ENCODE results near the gene CYP27A1. TPM values are rescaled to one million over a fixed set of nuclear protein-coding genes. Genes with fewer than 3 reads are reported as not detected.

CYP27A1 gene
- total and polyA plus RNA-seq, 11 donors = 3.3 to 43.8 (median 7.4) TPM

GRCh38 chr2:218850796-218851195 lies 68.8 kb downstream of the CYP27A1 start:
- WGBS, 4 donors = 70 to 78% (median 77%) methylated on average over 2 of the region's 2 CpGs

GRCh38 chr2:218851286-218851685 lies 69.3 kb downstream of the CYP27A1 start:
- ATAC-seq = no peak
- DNase-seq = no peak
- peaks cover 0 to 79% (median 38%) of the 10 kb centered on the region in 9 donors for H3K27me3 ChIP-seq
- 38 to 43% (median 40%) methylated on average over 3 of the region's 3 CpGs for WGBS, 4 donors
- H3K27ac ChIP-seq = no peak overlapping the region
- H3K4me1 ChIP-seq = peaks cover 0 to 4% (median 0%) of the 10 kb centered on the region in 12 donors
- H3K36me3 ChIP-seq = no peaks in the 10 kb centered on the region
- no peaks in the 10 kb centered on the region for H3K9me3 ChIP-seq
- no peak overlapping the region for H3K4me3 ChIP-seq
- TF ChIP-seq CTCF (IDR thresholded peaks at IDR 0.05) (no peak), POLR2A (IDR thresholded peaks at IDR 0.05) (no peak)
- intact Hi-C loops (cut with DNase I) = loop anchor here in 6 of 10 donors (5.0 to 10.0 kb wide), 3 partner anchors 46 to 304 kb away; no protein-coding TSS in a partner anchor

More at GRCh38 chr2:218850796-218851195, 68.8 kb downstream of the CYP27A1 start:
- H3K4me1 ChIP-seq = peaks cover 0 to 4% (median 0%) of the 10 kb centered on the region in 12 donors
- no peak overlapping the region for H3K4me3 ChIP-seq
- ATAC-seq (no peak), DNase-seq (no peak)
- H3K27ac ChIP-seq = no peak overlapping the region
- H3K36me3 ChIP-seq = no peaks in the 10 kb centered on the region
- TF ChIP-seq CTCF (IDR thresholded peaks at IDR 0.05) = no peak
- no peak for TF ChIP-seq POLR2A (IDR thresholded peaks at IDR 0.05)
- H3K27me3 ChIP-seq = peaks cover 0 to 78% (median 38%) of the 10 kb centered on the region in 9 donors
- H3K9me3 ChIP-seq = no peaks in the 10 kb centered on the region
- intact Hi-C loops (cut with DNase I) = loop anchor here in 6 of 10 donors (5.0 to 10.0 kb wide), 3 partner anchors 47 to 304 kb away; no protein-coding TSS in a partner anchor

- ATAC-seq = peak in 3 of 4 donors; percentile 48 to 70 (median 60)
- WGBS, 4 donors = 17 to 27% (median 21%) methylated on average over 13 to 16 of the region's 16 CpGs
- intact Hi-C loops (cut with DNase I) = loop anchor here in 8 of 10 donors (2.0 to 10.0 kb wide), 4 partner anchors 44 to 302 kb away; no protein-coding TSS in a partner anchor
- peaks cover 0 to 78% (median 46%) of the 10 kb centered on the region in 9 donors for H3K27me3 ChIP-seq
- peaks cover 0 to 11% (median 0%) of the 10 kb centered on the region in 12 donors for H3K4me1 ChIP-seq
- peak in 2 of 5 donors; percentile 36 to 53 for DNase-seq
- H3K4me3 ChIP-seq = no peak overlapping the region
- H3K9me3 ChIP-seq = no peaks in the 10 kb centered on the region
- H3K36me3 ChIP-seq = no peaks in the 10 kb centered on the region
- TF ChIP-seq CTCF (IDR thresholded peaks at IDR 0.05) (peak; percentile 43 to 75 (median 63)), POLR2A (IDR thresholded peaks at IDR 0.05) (no peak)
- H3K27ac ChIP-seq = no peak overlapping the region
These were observed 71.1 kb downstream of the CYP27A1 start for GRCh38 chr2:218852911-218853667.

GRCh38 chr2:218853766-218854165 lies 71.8 kb downstream of the CYP27A1 start:
- no peaks in the 10 kb centered on the region for H3K9me3 ChIP-seq
- DNase-seq = no peak
- H3K4me3 ChIP-seq = no peak overlapping the region
- ATAC-seq = no peak
- H3K27me3 ChIP-seq = peaks cover 3 to 78% (median 48%) of the 10 kb centered on the region in 9 donors
- H3K4me1 ChIP-seq = peaks cover 0 to 14% (median 0%) of the 10 kb centered on the region in 12 donors
- no peak overlapping the region for H3K27ac ChIP-seq
- 35 to 53% (median 43%) methylated on average over 5 of the region's 5 CpGs for WGBS, 4 donors
- intact Hi-C loops (cut with DNase I) = loop anchor here in 8 of 10 donors (2.0 to 10.0 kb wide), 4 partner anchors 44 to 301 kb away; no protein-coding TSS in a partner anchor
- no peaks in the 10 kb centered on the region for H3K36me3 ChIP-seq
- TF ChIP-seq CTCF (IDR thresholded peaks at IDR 0.05) = no peak
- TF ChIP-seq POLR2A (IDR thresholded peaks at IDR 0.05) = no peak

Data from heart left ventricle (tissue), 16 donors.